Kidney capillary endothelial cell (primary cell): ENCODE measurements around the gene CRIP3.
"Not testable (repeated sequence)": the region's sequence is repeated elsewhere in the genome, so short reads cannot be mapped to it uniquely, and the experiment has no call there.

Experiments
- DNase-seq: peaks from one replicate; pipeline ENCODE4 v3.0.0-alpha.2; 2018; ENCODE audit warnings: low spot score

CRIP3 gene

GRCh38 chr6:43306086-43306485 lies 2.5 kb downstream of the CRIP3 start:
- no peak for DNase-seq

GRCh38 chr6:43304882-43305281 lies 3.7 kb downstream of the CRIP3 start:
- DNase-seq, result no peak

DNA sequence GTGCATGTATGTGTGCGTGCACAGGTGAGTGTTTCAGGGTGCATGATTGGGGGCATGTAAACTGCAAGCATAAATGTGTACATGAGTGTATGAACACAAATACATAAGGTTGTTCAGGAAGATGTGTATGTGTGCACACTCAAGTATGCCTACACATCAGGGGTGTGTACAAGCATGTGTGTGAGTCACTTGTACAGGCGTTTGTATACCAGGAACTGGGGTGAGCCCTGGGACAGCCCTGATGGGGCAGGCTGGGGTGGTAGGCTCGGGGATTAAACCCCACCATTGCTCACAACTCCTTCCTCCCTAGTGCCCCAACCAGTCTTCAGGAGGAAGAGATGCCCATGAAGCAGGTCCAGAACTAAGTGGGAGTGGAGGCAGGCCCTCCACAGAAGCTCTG lies 4.3 kb downstream of the CRIP3 start:
- DNase-seq, result no peak

DNA sequence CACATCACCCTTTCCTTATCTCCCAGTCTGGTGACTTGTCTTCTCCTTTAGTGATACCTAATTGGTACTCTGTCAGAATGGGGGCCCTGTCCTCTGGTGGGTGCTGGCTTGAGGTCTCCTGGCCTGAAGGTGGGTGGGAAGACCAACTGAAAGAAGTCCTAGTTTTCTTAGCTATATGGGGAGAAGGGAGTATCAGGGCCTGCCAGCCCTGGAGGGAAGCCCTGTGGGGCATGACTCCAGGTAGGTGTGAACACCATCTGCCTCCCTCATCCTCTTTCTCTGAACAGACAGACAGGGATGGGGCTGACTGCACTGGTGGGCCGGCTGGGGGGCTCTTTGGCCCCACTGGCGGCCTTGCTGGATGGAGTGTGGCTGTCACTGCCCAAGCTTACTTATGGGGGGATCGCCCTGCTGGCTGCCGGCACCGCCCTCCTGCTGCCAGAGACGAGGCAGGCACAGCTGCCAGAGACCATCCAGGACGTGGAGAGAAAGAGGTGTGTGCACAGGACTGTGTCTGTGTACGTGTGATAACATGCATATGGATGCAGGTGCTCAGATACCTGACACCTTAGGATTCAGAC lies 4.8 kb downstream of the CRIP3 start:
- no peak for DNase-seq

DNA sequence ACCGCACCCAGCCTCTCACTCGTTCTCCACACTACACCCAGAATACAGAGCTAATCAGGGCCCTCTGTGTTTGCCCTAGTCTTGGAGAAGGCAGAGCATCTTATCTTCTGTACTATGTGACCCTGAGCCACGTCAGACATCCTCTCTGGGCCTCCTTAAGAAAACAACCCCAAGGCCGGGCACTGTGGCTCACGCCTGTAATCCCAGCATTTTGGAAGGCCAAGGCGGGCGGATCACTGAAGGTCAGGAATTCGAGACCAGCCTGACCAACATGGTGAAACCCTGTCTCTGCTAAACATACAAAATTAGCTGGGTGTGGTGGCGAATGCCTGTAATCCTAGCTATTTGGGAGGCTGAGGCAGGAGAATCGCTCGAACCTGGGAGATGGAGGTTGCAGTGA lies 5.6 kb downstream of the CRIP3 start:
- not testable (repeated sequence) for DNase-seq

- no peak for DNase-seq
These were observed 6.5 kb downstream of the CRIP3 start for GRCh38 chr6:43302126-43302525.

GRCh38 chr6:43301081-43301870 lies 7.3 kb downstream of the CRIP3 start:
- no peak for DNase-seq

DNA sequence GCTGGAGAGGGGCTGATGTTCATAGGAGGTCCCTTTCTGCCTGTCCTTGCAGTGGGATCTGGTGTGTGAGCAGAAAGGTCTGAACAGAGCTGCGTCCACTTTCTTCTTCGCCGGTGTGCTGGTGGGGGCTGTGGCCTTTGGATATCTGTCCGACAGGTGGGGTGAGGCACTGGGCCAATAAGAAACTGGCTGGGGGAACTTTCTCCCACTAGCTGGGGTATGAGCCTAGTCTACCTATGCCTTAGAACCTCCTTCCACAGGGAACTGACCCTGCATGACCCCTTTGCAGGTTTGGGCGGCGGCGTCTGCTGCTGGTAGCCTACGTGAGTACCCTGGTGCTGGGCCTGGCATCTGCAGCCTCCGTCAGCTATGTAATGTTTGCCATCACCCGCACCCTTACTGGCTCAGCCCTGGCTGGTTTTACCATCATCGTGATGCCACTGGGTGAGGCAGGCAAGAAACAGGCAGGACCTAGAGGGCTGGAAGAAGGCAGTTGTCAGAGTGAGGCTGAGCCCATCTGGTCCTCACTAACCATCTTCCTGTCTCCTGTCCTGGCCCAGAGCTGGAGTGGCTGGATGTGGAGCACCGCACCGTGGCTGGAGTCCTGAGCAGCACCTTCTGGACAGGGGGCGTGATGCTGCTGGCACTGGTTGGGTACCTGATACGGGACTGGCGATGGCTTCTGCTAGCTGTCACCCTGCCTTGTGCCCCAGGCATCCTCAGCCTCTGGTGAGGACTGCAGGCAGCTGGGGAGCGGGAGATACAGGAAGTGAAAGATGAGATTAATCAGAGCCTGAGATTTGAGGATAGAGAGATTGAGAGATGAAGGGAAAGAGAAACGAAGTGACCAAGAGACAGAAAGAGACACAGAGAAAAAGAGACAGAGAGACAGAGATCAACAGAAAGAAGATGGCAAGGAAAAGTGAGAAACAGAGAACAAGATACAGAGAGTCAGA lies 9.0 kb downstream of the CRIP3 start:
- no peak for DNase-seq

GRCh38 chr6:43298565-43299337 lies 9.9 kb downstream of the CRIP3 start:
- DNase-seq, result no peak

GRCh38 chr6:43297644-43298564 lies 10.7 kb downstream of the CRIP3 start, which contains the start of gene SLC22A7:
Gene SLC22A7 (plus strand): TSS chr6:43298260. CDS start chr6:43298359, 99 bp downstream.
- no peak for DNase-seq

DNA sequence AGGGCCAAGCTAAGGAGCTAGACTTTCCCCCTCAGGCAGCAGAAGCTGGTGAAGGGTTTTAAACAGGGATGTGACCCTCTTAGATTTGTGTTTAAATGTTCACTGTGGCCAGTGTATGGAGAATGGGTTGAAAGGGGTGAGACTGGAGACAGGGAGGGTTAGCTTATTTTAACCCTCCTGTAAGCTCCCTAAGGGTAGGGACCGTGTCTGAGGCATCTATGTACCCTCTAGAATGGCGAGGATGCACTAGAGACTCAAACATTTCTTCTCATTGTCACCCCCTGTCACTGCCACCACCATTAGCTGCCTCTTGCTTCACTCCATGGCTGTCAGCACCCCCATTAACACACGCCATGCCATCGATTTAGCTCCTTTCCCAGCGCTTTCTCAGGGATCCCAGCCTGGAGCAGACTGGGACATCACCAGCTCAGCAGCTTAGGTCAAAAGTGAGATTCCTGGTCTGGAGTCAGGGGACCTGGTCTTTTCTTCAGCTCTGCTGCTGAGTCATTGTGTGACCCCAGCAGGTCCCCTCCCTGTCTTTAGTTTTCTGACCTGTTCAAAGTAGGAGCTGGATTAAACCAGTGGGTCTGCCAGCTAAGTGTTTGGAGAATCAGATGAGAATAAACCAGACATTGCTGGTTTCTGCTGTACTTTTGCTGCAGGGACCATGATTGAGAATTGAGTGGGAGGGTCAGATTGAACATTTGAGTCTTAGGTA lies 11.7 kb downstream of the CRIP3 start:
- no peak for DNase-seq

DNA sequence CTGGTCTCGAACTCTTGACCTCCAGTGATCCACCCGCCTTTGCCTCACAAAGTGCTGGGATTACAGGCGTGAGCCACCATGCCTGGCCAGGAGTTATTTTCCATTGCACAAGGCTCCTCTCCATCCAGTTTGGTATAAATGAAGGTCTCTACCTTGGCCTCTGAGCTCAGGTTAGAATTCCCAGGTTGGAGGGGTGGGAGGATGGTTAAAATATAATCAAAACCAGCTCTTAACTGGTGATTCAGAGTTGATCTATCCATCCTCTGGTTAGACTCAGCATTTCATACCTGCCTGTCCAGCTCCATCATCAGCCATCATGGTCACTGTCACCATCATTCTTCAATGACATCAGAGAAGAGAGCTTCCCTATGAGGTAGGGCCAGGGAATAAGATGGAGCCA lies 13.2 kb downstream of the CRIP3 start:
- DNase-seq, result no peak

- no peak for DNase-seq
These were observed 14.1 kb downstream of the CRIP3 start for GRCh38 chr6:43294536-43294935.

DNA sequence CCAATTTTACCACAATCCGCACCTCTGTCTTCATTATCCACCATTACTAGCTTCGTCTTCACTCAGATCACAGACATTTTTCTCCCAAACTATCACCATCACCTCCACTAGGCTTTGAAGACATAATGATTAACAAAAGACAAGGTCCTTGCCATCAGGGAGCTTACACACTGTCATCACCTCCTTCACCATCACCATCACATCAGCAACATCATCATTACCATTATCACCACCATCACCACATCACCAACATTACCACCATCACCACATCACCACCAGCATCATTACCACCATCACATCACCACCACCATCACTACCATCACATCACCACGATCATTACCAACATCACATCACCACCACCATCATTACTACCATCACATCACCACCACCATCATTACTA lies 14.9 kb downstream of the CRIP3 start:
- DNase-seq, result no peak

- no peak for DNase-seq
These were observed 15.8 kb downstream of the CRIP3 start for GRCh38 chr6:43292763-43293318.

GRCh38 chr6:43292341-43292740 lies 16.3 kb downstream of the CRIP3 start:
- DNase-seq, result no peak

DNA sequence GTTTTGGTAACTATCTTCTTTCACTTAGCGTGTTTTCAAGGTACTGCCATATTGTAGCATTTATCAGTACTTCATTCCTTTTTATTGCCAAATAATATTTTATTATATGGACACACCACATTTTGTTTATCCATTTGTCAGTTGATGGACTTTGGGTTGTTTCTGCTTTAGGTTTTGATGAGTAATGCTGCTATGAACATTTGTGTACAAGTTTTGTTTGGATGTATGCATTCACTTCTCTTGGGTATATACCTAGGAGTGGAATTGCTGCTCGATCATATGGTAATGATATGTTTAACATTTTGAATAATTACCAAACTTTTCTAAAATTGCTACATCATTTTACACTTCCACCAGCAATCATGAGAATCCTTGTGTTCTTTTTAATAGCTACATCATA lies 16.9 kb downstream of the CRIP3 start:
- DNase-seq, result no peak

GRCh38 chr6:43290905-43291355 lies 17.7 kb downstream of the CRIP3 start:
- no peak for DNase-seq

DNA sequence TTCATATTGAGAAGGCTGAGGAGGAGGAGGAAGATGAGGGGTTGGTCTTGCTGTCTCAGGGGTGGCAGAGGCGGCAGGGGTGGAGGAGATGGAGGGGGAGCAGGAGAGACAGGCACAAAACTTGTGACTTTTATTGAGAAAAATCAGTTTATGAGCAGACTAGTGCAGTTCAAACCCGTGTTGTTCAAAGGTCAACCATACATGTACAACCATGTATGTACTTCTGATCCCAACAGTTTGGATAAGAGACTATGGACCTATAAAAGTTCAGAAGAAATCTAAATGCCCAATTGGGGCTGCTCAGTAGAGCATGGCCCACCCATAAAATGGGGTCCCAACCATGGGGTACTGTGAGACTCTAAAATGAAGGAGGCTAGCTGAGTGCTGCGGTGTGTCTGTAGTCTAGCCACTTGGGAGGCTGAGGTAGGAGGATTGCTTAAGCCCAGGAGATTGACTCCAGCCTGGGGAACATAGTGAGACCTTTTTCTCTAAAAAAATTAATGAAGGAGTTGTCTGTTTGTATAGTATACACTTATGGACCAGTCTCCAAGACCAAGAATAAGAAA lies 18.2 kb downstream of the CRIP3 start:
- no peak for DNase-seq
